HL-60 (cell line): Measurements from ENCODE around the gene LRRC8C.

Experiments used
- DNase-seq, 2 experiments: peaks; one replicate each; pipeline ENCODE4 v3.0.0-alpha.2; 2010 to 2020; ENCODE audit warnings: low read depth in 1 of 2, low spot score in 1 of 2
- H3K27ac ChIP-seq: fragments of 250-450 bp; sonication (Bioruptor Pico); replicated peaks from 2 replicates; pipeline ENCODE4 v1.5.1; 2020; ENCODE audit warnings: mild to moderate bottlenecking, moderate library complexity
- H3K27me3 ChIP-seq: fragments of 250-450 bp; sonication (Bioruptor Pico); 2 replicates; pipeline ENCODE4 v1.5.1; 2021; ENCODE audit warnings: mild to moderate bottlenecking, moderate library complexity; ENCODE audit not compliant: insufficient read depth, poor library complexity, severe bottlenecking
- H3K4me3 ChIP-seq: replicated peaks from 2 replicates; pipeline ENCODE4 v1.5.1; 2011; ENCODE audit warnings: mild to moderate bottlenecking, control low read depth, low read length; ENCODE audit not compliant: insufficient read depth
- CTCF ChIP-seq: IDR thresholded peaks from one replicate; pipeline ENCODE4 v1.5.1; 2011; ENCODE audit warnings: low read length, control low read depth, inconsistent platforms; ENCODE audit not compliant: insufficient read depth
- GABPA ChIP-seq: IDR thresholded peaks from 2 replicates; pipeline ENCODE4 v1.6.1; 2012; ENCODE audit warnings: low read depth
- POLR2AphosphoS5 ChIP-seq: IDR thresholded peaks from 2 replicates; pipeline ENCODE4 v1.6.1; 2012; ENCODE audit warnings: low read depth
- REST ChIP-seq: IDR thresholded peaks from 2 replicates; pipeline ENCODE4 v1.6.1; 2012; ENCODE audit warnings: low read depth; ENCODE audit not compliant: insufficient replicate concordance
- SPI1 ChIP-seq: IDR thresholded peaks from 2 replicates; pipeline ENCODE4 v1.6.1; 2012; ENCODE audit warnings: low read depth, mild to moderate bottlenecking, borderline replicate concordance

Gene LRRC8C

GRCh38 chr1:89613928-89614327 is 19.0 kb upstream of the LRRC8C start:
- DNase-seq, result no peak
- no peak overlapping the region for H3K4me3 ChIP-seq
- TF ChIP-seq SPI1 (no peak), GABPA (no peak), CTCF (no peak), REST (no peak), POLR2AphosphoS5 (no peak)

GRCh38 chr1:89615676-89616598 is 17.0 kb upstream of the LRRC8C start:
- H3K27ac ChIP-seq, result no peak overlapping the region
- DNase-seq, result peak in 1 of 2 experiments; percentile 46

More at GRCh38 chr1:89613928-89614327, 19.0 kb upstream of the LRRC8C start:
- Histone ChIP-seq H3K27me3 (no peaks in the 10 kb centered on the region), H3K27ac (no peak overlapping the region)

GRCh38 chr1:89616844-89617627 is 15.9 kb upstream of the LRRC8C start:
- no peak overlapping the region for H3K4me3 ChIP-seq
- no peaks in the 10 kb centered on the region for H3K27me3 ChIP-seq
- H3K27ac ChIP-seq, result no peak overlapping the region
- TF ChIP-seq GABPA (no peak), CTCF (no peak), POLR2AphosphoS5 (no peak), SPI1 (no peak), REST (no peak)
- no peak for DNase-seq

More at GRCh38 chr1:89615676-89616598, 17.0 kb upstream of the LRRC8C start:
- Histone ChIP-seq H3K27me3 (no peaks in the 10 kb centered on the region), H3K4me3 (no peak overlapping the region)
- TF ChIP-seq CTCF, result peak; percentile 68
- no peak for TF ChIP-seq GABPA
